ENCODE data around the gene ACOXL.

DNA sequence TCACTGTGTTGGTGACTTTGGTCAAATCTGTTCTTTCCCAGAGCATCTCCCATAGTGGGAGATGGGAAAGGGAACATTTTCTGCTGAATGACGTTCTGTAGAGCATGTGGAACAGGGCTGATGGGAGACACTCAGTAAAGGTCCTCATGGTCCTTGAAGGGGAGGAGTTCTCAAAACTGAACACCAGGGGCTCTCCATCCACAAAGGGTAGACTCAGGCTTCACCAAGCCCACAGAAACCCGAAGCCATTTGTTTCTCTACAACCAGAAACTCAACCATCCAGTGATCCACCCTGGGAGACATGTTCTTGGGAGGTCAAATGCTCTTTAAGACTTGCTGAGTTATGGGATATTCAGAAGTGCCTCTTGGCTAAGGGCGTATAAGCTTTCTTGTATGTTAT lies 131.8 kb downstream of the ACOXL start:
- TF ChIP-seq CTCF (IDR thresholded peaks at IDR 0.05; ENCODE audit: insufficient read depth, low read depth, low read length) = no peak
- TF ChIP-seq EZH2 (IDR thresholded peaks at IDR 0.05; ENCODE audit: insufficient read depth, low read length) = no peak

Data from astrocyte (in vitro differentiated cells and primary cell).